Activated CD8-positive, alpha-beta memory T cell treated with anti-CD3 and anti-CD28 coated beads for 4 hours (primary cell): ENCODE measurements around the gene SLC37A1.
A peak's percentile ranks its signal among the peaks of the same experiment; 100 is the strongest.
"Not testable (repeated sequence)": the region's sequence is repeated elsewhere in the genome, so short reads cannot be mapped to it uniquely, and the experiment has no call there.

ENCODE experiments used
- DNase-seq, 2 donors: peaks; one replicate each; pipeline ENCODE4 v3.0.0-alpha.2; 2020; ENCODE audit warnings: low read depth in 2 of 2

Gene SLC37A1

DNA sequence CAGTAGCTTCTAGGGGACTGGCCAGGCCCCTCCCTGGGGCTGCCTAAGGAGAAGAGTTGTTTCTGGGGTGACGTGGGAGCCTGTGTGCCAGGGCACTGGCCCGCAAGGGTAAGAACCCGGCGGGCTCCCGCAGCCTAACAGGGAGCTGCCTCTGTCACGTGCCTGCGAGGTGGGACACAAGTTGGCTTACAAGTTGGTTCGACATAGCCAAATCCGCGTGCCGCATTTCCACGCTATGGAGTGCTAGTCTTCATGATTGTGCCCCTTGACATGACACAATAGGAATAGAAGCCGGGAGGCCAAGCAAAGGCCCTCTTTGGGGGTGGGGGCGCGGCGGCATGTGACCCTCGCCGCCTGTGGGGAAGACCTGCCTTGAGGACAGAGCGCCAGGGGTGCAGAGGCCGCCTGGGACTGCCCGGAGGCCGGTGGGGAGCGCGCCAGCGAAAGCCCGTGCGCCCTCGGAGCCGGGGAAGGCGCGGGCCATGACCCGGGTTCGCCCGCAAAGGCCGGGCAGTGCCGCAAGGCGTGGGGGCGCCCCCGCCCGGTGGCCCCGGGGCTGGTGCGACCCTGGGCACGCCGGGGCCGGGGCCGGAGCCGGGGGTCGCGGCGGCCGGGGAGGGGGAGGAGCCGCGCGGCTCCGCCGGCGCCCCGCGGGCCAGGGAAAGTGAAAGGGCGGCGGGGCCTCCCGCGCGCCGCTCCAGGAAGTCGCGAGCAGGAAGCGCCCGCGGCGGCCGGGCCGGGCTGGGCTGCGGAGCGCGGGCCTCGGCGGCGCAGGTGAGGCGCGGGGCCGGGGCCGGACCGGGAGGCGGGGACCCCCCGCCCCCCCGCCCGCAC lies at the start of gene SLC37A1:
SLC37A1 (plus strand) TSS at position 702 of the 834 bp plus-strand sequence. CDS start 4,603 bp downstream, outside the sequence.
- DNase-seq = no peak

DNA sequence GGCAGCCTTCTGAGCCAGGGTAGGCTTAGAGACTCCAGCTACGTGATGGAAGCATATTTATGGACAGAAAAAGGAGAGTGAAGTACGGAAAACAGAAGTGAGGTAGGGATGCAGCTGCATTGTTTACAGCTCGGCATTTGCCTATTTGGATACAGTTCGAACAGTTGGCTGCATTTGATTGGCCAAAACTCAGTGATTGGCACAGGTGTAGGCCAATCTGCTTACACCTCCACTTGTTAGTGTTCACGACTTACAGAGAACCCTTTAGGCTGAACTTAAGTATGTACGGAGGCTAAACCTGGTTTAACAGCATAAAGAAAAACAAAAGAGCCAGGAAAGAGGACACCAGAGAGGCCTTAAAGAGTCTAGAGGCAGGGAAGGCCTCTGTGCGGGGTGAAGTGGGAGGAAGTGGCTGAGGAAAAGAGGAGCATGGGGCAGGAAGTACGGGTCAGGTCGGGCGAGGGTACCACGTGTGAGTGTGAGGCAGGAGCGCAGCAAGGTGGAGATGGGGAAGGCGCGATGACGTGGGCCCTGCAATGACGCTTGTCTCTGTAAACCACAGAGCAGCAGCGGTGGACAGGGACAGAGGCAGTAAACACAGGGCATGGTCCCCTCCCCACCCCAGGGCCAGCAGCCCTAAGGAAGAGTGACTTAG lies 49.7 kb upstream of the SLC37A1 start:
- peak; percentile 43 to 47 for DNase-seq

DNA sequence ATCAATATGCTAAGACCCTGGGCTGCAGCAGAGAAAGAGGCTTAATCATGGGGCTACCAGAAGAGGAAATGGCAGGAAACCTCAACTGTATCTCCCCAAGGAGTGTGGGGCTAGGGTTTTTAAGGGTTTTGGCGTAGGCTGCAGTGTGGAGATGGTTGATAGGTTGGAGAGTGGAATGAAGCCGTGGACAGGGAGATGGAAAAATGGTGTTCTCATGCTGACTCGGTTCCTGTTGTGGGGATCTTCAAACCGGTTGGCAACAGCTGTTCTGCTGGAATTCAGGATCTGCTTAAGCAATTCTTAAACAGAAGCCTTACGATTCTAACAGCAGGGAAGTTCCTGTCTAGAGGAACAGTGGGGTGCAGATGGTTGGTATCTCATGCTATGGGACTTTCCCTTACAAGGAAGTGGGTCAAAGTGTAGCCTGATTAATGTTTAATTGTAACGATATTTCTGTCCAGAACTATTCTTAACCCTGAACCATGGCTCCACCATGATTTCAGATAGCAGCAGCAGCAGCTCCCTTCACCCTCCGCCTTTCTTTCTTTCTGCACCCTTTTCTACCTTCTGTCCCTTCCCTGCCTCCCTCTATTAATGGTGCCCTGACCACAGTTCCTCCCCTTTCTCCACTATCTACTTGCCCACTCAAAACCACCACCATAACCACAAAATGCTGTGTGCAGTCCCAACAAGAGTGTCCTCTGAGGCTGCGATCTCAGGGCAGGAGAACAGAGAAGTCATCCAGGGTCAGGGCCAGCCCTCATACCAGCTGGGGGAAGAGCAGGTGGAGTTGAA lies 48.4 kb upstream of the SLC37A1 start:
- no peak for DNase-seq

DNA sequence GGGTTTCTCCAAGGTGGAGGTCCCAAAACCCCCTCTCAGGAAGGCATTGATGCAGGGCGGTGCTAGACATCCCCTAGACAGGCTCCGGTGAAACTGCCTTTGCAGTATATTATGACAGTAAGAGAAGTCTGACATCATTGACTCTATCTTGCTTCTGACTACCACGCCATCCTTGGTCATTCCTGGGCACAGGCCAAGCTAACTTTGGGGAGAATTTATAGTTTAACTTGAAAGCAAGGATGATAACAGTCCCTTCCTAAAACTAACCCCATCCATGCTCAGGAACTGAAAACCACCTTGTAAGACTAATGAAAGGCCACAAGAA lies 47.9 kb upstream of the SLC37A1 start:
- no peak for DNase-seq

DNA sequence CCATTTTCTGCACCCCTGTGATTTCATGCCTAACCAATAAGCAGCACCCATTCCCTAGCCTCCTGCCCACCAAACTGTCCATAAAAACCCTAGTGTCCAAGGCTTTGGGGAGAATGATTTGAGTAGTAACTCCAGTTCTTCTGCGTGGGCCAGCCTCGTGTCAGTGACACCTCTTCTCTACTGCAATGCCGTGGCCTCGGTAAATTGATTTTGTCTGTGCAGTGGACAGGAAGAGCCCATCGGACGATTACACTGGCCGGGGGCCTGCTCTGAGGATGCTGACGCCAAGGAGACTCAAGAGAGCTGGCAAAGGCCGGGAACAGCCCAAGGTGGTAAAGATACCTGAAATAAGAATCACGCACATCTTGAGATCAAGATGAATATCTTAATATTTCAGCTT lies 47.0 kb upstream of the SLC37A1 start:
- no peak for DNase-seq

DNA sequence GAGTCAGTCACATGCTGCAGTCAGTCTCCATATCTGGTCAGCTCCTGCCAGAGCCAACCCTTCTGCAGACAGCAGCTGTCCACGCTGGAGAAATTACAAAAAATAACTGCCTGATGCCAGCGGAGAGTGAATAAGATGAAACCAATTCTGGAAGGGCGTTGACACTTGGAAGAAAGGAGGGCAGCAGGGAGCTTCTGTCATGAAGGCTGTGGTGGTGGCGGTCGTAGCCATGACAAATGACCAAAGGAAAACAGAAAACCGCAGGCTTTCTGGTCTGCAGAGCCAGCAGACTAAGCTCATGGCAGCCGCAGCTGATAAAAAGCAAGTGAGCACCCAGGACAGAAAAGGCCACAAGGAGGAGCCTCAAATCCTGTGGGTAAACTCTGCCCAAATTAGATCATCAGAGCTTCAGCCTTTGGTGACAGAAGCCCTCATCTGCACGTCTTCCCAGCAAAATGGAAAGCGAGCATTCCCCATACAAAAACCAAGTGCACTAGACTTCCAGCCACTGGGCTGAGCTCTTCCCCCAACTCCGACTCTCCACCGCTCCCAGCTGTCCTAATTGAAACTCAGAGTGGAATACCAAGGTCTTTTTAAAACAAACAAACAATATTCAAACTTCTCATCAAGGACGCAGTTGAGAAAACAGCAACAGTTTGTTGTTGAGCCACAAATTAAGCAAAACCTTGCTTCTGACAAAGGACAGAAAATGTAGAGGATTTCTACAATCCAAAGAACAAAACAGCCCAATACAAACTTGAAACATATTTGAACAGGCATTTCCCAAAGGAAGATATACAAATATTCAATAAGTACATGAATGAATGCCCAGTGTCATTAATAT lies 46.3 kb upstream of the SLC37A1 start:
- no peak for DNase-seq

DNA sequence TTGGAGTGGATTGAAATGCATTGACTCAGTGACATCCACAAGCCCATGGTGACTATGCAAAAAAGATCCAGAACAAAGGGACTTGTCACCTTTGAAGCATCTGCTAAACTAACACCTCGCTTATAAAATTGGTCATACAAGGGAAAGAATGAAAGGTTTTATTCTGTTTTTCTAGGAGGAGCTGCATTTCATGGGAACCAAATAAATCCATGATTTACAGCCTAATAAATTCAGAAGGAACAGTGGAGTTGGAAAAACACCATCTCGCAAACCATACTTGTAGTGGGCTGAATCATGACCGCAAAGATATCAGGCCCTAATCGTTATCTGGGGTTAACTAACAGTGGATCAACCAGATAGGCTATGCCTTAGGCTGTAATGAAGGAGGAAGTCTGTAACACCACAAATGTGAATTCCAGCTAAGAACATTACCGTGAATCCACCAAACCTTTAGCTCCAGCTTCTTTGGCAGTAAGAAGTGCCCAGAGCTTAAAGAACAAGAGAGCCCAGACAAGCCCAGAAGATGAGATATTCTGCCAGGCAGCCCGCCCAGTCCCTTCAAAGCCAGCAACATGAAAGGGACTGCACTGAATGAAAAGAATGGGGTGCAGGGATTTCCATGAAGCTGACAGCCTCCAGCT lies 45.0 kb upstream of the SLC37A1 start:
- DNase-seq = no peak

DNA sequence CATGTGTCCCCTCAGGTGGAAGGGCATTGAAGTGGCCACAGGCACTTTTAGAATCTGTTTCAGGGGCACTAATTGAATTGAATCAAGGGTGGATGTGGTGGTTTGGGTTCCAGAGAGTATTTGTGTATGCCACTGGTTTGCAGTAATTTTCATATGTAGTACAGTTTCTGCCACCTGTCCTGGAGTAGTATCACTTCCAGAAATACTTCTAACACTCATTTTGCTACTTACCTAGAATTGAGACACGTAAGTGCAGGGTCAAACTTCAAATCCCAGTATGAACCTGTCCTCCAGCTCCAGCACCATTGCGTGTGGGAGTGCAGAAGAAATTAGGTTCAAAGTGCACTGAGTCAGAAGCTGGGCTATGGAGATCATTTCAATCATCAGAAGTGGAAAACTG lies 44.4 kb upstream of the SLC37A1 start:
- DNase-seq = no peak

DNA sequence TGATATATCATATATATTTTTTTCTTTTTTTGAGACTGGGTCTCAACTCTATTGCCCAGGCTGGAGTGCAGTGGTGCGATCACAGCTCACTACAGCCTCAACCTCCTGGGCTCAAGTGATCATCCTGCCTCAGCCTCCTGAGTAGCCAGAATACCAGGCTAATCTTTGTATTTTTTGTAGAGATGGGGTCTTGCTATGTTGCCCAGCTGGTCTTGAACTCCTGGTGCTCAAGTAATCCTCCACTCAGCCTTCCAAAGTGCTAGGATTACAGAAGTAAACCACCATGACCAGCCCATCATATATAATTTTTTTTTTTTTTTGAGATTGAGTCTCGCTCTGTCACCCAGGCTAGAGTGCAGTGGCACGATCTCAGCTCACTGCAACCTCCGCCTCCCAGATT lies 43.9 kb upstream of the SLC37A1 start:
- not testable (repeated sequence) for DNase-seq

DNA sequence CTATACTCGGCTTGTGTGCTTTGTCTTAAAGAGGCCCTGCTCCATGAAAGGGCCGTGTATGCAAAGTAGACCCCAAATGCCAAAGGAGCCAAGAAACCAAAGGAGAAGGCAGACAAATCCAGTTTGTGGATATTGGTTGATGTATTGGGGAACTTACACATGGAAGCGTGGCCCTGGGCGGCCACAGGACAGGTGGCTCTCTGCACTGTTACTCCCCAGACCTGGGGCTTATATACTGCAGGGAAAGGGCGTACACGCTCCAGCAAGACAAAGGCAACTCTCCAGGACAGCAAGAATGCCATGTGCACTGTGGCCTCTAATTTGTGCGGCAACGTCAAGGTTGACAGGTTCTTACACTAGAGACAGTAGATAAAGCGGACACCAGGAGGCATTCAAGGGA lies 42.4 kb upstream of the SLC37A1 start:
- no peak for DNase-seq

DNA sequence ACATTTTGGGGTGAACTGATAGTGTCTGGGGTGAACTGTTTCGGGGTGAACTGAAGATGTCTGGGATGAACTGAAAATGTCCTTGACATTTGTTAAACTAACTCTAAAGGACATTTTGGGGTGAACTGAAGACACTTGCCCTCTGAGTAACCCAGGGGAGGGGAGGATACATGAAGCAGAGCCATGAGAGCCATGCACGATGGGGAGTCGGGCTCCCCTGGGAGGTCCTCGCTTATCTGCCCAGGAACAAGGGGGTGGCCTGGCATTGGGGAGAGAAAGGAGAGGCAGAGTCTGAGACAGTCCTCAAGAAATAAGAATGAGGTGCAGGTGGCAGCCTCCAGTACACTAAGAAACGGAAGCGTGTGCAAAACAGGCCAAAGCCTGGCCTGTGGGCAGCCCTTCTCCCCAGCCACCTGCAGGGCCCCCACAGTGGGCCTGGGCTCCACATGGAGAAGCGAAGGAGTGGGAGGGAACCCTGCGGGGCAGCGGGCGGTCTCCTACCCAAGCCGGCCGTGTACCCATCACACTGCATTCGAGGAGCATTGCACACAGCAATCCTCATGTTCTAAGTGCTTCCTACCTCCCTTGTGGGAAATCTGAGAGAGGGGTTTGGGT lies 41.8 kb upstream of the SLC37A1 start:
- DNase-seq = no peak

DNA sequence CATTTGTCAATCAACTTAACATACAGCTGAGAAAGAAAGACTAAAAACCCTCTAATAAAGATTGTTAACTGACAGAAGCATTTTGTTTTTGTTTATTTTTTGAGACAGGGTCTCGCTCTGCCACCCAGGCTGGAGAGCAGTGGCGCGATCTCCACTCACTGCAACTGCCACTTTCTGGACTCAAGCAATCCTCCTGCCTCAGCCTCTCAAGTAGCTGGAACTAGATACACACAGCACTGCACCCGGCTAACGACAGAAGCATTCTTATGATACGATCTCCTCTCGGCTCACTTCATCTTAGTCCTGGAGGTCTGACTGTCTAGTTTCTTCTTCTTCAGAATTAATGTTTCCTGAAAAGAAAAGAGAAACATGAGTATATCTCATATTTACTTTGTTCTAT lies 41.1 kb upstream of the SLC37A1 start:
- no peak for DNase-seq

DNA sequence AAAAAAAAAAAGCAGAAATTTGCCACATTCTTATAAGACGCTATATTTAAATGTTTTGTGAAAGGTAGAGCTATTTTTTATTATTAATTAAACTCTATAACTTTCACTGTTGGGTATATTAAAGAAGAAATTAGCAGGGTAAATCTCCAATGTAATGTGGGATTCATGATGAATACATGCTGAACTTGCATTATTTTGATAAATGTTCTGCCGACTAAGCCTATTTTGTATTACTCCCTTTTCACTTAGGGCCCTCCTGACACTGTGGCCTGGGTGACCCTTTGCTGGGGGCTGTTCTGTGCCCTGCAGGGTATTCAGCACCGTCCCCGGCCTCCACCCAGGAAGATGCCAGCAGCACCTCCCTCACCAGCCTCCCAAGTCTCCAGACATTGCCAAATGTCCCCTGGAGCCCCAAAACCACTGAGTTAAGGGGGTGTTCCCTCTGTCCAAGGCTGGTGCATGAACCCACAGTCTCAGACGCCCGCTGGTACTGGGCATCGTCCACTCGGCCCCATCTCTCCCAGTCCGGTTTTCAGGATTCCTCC lies 40.1 kb upstream of the SLC37A1 start:
- no peak for DNase-seq

DNA sequence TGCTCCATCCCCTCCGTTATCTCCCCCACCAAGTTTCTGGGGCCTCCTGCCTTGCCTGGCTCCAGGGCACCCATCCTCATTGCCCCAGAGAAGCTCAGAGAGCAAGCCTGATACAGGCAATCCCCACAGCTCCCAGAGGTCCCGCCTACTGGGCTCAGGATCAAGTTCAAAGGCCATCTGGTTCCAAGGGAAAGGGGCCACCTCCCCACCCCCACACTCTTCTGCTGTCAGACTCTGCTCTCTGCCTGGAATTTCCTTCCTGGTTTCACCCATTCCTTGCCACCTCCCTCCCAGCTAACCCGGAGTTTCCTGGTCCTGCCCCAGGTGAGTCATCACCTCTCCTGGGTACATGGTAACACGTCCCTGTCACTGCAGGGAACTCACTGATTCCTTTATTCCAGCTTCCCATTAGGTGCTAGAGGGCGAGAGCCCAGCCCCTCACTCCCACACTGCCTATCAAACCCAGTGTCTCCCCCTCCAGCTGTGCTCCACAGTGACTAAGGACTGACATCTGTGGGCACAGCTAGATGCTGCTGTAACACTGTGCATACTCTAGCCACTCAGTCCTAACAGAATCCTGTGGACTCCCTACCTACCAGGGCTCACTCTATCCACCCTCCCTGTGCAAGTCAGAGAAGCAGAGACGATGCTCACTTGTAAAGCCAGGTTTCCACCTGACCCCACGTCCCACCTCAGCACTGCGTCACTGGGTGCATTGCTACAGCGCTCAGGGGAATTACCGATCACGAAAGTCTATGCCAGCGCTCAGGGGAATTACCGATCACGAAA lies 39.4 kb upstream of the SLC37A1 start:
- DNase-seq = no peak

DNA sequence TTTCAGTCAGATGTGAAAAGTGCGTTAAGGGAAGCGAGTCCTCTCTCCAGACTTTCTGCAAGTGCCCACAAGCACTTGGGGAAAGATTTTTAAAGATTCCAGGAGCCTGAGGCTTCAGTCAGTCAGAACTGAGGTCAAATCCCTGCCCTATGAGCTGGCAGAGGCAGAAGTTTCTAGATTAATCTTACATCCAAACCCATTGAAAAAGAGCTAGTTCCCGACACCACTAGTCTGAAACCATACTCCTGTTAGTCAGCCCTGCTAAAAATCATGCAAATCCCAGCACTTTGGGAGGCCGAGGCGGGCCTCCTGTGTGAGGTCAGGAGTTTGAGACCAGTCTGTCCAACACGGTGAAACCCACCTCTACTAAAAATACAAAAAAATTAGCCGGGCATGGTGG lies 38.6 kb upstream of the SLC37A1 start:
- DNase-seq = no peak

DNA sequence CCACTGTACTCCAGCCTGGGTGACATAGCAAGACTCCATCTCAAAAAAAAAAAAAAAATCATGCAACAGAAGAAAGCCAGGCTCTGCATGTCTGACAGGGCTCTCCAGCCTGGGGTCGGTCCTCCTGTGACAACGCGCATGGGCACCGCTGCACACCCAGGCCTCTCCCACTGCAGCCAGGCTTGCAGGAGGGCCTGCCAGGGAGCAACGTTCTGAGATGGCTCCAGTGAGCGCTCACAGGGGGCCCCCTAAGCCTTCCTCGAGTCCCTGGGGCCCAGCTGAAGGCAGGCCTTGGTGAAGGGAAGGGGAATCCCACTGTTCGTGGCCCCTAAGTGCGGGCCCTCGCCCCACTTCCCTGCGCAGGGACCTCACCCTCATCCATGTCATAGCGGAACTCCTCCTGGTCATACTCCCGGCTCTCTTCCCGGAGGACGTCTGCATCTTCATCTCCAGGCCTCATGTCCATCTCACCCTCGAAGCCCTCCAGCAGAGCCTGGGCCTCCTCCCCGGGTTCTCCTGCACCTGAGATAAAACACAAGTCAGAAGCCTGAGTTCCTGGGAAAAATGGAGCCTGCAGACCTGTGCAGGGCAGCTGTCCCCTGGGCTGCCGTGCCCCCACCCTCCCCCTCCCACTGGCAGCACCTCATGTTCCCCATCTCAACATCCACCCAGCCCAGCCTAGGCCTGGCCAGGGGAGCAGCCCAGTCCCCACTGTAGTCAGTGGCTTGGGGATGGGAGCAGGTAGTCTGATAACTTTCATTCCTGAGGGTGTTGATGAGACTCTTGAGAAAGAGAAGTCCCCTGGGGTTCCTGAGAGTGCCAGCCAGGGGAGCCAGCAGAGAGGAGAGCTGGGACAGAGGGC lies 37.9 kb upstream of the SLC37A1 start:
- no peak for DNase-seq

DNA sequence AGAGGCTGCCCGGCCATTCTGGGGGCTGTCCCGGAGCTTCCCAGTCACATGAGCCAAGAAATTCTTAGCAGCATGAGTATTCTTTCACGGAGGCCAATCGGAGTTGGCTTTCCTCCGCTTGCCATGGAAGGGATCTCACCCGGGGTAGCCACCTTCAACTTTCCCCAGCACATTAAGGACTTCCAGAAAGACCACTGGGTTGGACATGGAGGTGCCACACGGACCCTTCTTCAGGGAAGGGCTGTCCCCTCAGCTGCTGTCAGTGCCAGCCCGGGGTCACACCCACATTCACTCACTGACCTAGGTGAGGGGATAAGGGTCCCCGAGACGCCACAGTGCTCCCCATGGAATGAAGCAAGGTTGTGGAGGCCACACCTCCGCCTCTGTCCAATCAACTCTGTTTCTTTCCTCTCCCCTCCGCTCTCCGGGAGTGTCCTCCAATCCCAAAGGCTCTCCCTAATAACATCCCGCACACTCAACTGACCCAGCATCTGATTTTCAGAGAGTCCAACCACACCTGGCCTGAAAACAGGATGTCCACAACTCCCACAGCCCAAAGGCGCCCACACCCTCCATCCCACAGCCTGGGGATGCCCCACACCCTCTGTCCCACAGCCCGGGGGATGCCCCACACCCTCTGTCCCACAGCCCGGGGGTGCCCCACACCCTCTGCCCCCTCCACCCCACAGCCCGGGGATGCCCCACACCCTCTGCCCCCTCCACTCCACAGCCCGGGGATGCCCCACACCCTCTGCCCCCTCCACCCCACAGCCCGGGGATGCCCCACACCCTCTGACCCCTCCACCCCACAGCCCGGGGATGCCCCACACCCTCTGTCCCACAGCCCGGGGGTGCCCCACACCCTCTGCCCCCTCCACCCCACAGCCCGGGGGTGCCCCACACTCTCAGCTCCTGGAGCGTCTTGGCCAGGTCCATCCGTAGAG lies 37.0 kb upstream of the SLC37A1 start:
- no peak for DNase-seq

DNA sequence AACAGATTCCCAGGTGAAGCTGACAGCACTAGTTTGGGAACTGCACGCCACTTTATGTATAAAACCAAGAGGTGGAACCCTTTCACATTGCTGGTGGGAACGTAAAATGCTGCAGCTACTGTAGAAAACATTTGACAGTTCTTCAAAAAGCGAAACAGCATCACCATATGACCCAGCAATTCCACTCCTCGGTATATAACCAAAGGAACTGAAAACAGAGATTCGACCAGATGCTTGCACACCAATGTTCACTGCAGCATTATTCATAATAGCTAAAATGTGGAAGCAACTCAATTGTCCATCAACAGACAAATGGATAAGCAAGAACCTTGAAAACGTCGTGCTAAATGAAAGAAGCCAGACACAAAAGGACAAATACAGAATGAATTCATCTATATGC lies 35.1 kb upstream of the SLC37A1 start:
- DNase-seq = no peak
